Measurements from ENCODE around the gene EHD4.
A peak's percentile ranks its signal among the peaks of the same experiment; 100 is the strongest.

Gene EHD4

GRCh38 chr15:41961001-41961518 is 11.3 kb downstream of the EHD4 start:
- DNase-seq (ENCODE audit: insufficient read length, low spot score) (no peak), FAIRE-seq (no peak)

DNA sequence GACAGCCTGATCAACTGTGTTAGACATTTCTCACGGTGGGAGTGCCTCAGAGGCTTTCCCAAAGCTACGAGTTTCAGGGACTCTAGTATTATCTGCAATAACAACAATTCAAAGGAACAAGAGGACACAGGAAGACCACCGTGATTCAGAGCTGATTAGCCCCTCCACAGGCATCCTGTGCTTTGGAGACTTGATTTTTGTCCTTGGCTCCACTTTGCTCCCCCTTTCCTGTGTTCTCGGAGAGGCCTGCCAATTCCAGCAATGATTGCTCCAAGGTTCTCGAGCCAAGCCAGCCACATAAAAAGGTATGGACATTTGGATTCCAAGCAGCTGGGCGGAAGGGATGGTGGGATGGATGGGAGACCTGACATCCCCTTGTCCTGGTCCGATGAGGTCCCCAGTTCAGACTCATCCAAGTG is 14.3 kb downstream of the EHD4 start:
- FAIRE-seq, result no peak

GRCh38 chr15:41957021-41957897 is 15.1 kb downstream of the EHD4 start:
- FAIRE-seq (peak; percentile 60), DNase-seq (ENCODE audit: insufficient read length, low spot score) (peak; percentile 44)

More for the DNA sequence above, 14.3 kb downstream of the EHD4 start:
- no peak for DNase-seq (ENCODE audit: insufficient read length, low spot score)

DNA sequence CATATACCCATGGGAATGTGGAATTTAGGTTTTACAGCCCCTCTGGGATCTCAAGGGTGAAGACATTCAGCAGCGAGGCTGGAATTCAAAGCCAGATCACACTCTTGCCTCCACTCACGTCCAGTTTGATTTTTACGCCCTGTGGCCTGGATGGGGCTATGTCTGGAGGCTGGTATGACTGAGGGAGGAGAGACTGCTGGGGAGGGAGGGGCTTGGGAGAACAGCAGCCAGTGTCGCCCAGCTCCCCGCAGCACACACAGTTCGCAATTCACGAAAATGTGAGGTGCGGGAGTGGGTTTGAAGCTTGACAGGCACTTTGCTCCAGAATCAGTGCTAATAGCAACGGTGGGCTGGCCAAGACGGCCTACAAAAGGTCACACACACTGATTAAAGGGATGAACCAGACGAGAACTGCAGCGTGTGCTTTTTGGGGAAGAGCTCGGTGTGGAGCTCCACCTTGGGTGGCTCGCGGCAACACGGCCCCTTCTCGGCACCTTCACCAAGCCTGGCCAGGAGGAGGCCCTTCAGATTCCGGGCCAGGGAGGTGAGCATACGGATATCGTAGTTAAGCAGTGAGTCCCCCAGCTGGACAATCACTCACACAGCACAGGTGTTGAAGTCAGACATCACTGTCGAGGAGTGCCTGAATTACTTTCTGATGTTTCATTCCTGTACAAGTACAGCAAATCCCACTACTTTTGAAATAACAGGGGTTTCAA is 16.4 kb downstream of the EHD4 start:
- no peak for FAIRE-seq
- DNase-seq (ENCODE audit: insufficient read length, low spot score), result no peak

DNA sequence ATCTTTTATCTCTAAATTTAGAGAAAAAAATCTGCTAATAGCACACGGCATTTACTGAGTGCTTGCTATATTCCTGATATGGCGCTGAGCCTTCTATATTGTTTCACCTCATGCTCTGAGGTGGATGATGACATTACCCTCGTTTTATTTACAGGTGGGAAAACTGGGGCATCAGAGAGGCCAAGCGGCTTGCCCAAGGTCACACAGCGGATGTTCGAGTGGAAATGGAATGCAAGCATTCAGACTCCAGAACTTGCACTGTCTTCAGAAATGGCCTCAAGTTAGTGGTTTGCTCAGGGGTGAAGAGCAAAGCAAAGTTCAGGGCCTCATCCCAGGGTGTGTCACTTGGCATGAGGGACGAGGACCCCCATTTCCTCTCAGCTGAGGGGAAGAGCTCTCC is 17.3 kb downstream of the EHD4 start:
- FAIRE-seq, result no peak
- no peak for DNase-seq (ENCODE audit: insufficient read length, low spot score)

DNA sequence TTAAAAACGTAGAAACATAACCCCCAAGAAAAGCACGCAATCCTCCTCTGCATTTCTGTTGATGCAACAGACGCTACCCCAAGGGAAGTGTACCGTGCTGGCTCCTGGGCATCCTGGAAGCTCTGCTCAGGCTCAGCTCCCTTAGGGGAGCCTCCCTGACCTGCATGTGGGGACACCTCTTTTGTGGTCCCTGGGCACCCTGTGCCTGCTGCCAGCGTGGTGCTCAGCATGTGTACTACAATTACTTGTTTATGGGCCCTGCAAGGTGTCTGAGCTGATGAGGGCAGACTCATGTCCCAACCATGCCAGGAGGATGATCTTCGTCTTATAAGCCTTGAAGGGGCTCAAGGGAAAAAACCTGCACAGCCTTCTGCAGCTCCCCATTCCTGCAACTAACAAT is 18.3 kb downstream of the EHD4 start:
- no peak for DNase-seq (ENCODE audit: insufficient read length, low spot score)
- FAIRE-seq, result no peak

DNA sequence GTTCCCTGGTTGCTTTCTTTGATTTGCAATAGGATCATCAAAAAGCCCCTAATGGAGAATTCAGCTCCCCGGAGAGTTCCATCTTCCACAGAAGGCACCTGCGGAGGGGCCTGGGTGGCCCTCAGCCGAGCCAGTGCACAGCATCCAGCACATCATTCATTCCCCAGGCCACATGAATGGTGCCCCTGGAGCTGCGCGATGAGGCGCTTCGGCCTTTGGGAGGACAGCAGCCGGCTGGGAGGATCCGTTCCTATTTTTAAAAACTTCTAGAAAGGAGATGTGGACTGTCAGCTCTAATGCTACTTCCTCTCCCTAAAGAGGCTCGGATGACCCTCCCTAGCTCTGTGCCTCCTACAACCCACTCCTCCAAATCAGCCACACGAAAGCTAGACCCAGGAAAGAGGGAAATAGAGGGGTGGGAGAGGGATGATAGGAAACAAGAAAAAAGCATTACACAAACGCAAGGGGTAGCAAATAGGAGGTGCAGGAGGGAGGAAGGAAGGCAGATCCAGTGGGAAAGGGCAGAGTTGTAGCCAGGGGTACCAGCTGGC is 20.3 kb downstream of the EHD4 start:
- FAIRE-seq, result no peak
- DNase-seq (ENCODE audit: insufficient read length, low spot score), result no peak

DNA sequence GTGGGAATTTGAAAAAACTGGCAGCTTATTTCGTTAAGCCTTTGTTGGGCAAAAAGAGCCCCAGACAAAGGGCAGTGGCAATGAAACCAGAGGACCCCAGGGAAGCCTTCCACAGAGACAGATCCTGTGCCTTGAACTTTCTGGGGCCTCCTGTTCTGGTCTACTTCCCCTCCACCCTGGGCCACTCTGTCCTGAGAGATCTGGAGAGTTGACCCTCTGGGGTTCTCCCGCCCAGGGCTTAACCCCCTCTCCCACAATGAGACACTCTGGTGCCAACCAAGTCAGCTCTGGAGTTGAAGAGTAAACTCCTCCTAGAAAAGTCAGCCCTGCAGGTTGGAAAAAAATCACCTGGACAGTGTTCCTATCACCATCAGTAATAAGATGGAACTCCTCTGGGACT is 20.8 kb downstream of the EHD4 start:
- no peak for FAIRE-seq
- no peak for DNase-seq (ENCODE audit: insufficient read length, low spot score)

GRCh38 chr15:41950489-41950888 is 21.9 kb downstream of the EHD4 start:
- FAIRE-seq (no peak), DNase-seq (ENCODE audit: insufficient read length, low spot score) (no peak)

DNA sequence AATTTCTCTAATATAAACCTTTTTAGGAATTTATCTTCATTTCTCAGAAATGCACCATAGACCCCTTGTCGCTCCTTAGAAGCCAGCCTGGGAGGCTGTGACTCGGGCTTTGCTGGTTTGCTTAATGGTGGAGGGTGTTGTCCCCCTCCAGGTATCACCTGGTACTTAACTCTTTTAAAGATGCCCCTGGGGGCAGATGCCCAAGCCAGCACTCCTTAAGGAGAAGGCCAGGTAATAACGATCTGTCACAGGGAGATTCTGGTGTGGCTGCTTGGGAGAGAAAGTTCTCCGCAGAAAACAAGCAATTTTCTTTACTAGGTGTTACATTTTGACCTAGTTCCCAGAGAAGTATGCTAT is 22.3 kb downstream of the EHD4 start:
- FAIRE-seq (no peak), DNase-seq (ENCODE audit: insufficient read length, low spot score) (no peak)

DNA sequence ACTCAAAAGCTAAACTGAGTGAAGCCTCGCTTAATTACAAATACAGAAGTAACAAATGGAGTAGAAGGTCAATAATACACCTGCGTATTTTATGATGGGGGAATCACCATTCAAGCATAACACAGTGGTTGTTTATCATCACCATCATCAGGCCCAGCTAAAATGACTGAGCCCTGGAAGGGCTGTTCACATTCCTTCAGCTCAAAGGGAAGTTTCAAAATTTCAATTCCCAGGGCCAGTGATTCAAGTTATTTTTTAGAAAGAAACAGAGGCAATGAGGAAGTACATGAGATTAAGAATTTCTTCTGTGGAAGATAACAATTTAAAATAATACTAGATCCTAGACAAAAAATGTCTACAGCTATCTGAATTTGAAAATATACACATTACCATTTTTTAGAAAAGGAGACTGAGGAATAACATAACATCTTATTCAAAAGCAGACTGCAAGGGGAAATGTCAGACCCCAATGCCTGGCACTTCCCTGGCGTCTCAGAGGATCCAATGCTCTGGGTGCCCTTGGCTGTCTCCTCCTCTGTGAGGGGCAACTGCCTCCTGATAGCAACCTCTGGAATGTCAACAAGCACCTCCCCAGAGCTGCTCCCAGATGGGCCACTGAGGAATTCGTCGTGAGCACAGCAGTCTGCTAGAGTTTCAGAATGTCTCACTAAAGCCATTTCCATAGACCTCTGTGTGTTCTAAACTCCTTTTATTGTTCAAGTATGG is 22.8 kb downstream of the EHD4 start:
- FAIRE-seq, result no peak
- no peak for DNase-seq (ENCODE audit: insufficient read length, low spot score)

DNA sequence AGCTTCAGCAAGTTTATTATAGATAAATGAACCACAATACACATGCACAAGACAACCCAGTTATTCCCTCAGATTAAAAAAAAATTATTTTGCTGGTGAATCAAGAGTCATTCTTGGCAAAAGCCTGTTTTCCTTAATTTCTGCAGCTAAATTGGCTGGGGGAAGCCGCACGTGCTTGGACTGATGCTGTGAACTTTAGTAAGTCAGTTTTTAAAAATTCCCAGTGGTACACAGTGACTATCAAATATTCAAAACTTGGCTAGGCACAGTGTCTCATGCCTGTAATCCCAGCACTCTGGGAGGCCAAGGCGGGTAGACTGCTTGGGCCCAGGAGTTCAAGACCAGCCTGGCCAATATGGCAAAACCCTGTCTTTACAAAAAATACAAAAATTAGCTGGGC is 23.9 kb downstream of the EHD4 start:
- DNase-seq (ENCODE audit: insufficient read length, low spot score) (no peak), FAIRE-seq (no peak)

GRCh38 chr15:41946970-41947369 is 25.4 kb downstream of the EHD4 start:
- FAIRE-seq, result no peak
- DNase-seq (ENCODE audit: insufficient read length, low spot score), result no peak

DNA sequence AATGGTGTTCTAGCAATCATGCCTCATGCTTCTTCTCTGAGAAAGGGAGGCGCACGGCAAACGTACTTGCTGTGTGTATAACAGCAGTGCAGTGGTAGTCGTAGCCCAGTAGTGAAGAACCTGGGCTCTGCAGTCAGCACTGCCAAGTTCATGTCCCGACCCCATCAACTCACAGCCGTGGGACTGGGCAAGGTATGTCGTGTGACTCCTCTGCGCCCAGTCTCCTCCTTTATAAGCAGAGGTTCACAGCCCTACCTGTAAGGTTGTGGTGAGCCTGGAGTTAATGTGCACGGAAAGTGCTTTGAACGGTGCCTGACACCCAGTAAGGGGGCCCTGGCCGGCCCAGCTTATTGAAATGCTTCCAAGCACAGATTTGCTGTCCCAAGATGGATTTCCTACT is 26.6 kb downstream of the EHD4 start:
- no peak for FAIRE-seq

DNA sequence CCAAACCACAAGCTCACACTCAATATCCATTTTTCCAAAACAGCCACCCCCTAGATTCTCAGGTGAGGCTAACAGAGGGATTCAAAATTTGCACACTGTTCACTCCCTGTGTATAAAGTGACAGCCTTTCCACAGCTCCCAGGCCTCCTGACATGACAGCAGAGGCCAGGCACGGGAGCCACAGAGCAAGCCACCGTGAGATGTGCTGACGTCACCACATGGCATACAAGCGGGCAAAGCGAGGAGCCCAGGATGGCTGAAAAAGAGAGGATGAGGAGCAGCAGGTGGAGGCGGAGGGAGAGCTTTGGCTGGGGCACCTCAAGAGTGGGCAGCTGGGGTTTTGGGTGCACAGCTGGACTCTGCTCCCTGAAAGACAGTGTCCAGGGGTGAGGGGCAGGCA is 27.1 kb downstream of the EHD4 start:
- no peak for DNase-seq (ENCODE audit: insufficient read length, low spot score)
- no peak for FAIRE-seq

More for the DNA sequence above, 26.6 kb downstream of the EHD4 start:
- no peak for DNase-seq (ENCODE audit: insufficient read length, low spot score)

GRCh38 chr15:41944313-41944940 is 27.9 kb downstream of the EHD4 start:
- FAIRE-seq, result no peak
- no peak for DNase-seq (ENCODE audit: insufficient read length, low spot score)

DNA sequence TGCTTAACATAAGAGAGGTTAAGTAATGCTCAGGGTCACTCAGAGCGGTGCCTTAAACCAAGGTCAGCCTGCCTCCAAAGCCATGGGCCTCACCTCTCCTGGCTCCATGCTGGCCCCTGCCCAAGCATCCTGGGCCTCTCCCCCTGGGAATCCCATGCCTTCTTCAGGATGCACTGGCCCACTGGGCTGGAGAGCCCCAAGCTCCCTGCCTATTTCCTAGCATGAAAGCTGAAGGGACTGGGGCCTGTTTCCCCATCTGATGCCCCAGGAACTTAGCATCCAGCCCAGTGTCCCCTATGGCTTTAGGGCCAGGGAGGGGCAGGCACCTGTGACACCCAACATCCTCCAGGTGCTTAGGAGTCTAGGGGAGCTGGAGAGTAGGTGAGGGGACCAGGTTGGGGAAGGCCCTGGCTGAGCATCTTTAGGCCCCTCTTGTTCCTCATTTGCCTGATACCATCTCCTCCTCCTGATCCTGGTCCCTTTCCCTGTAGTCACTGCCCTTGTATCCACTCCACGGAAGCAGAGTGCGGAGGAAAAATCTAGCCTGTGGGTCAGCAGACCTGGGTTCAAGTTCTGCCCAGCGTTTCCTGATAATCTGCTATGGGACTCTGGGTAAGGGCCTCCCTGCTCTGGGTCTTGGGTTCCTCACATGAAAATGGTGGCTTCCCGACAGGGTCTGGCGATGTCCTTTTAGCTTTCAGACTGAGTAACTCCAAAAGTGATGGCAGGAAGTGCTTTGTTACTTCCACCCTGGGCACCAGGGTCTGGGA is 28.6 kb downstream of the EHD4 start:
- DNase-seq (ENCODE audit: insufficient read length, low spot score) (no peak), FAIRE-seq (no peak)

DNA sequence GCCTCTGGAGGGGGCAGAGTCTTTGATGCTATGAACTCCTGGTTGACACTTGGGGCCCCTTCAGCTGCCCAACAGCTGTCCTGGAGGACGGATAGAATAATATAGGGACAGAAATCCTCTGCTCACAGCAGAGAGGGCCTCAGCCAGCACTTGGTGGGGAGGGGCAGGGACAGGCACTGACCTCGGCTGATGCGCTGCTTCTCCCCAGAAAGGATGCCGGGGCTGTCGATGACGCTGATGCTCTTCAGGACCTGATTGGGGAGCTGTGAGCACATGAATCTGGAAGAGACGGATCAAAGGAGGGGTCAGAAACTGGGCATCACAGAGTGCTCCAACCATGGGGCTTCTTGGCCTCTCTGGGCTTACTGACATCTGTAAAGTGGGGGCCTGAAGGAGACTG is 29.5 kb downstream of the EHD4 start:
- DNase-seq (ENCODE audit: insufficient read length, low spot score), result no peak
- no peak for FAIRE-seq

GRCh38 chr15:41941644-41942415 is 30.5 kb downstream of the EHD4 start:
- FAIRE-seq, result no peak

More at GRCh38 chr15:41941644-41942415, 30.5 kb downstream of the EHD4 start:
- DNase-seq (ENCODE audit: insufficient read length, low spot score), result no peak
